Measurements from ENCODE around the gene ULBP2.

ULBP2 gene, protein sequence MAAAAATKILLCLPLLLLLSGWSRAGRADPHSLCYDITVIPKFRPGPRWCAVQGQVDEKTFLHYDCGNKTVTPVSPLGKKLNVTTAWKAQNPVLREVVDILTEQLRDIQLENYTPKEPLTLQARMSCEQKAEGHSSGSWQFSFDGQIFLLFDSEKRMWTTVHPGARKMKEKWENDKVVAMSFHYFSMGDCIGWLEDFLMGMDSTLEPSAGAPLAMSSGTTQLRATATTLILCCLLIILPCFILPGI
- 0.78 to 23.1 (median 1.8) reads per million in 9 experiments for total RNA-seq

DNA sequence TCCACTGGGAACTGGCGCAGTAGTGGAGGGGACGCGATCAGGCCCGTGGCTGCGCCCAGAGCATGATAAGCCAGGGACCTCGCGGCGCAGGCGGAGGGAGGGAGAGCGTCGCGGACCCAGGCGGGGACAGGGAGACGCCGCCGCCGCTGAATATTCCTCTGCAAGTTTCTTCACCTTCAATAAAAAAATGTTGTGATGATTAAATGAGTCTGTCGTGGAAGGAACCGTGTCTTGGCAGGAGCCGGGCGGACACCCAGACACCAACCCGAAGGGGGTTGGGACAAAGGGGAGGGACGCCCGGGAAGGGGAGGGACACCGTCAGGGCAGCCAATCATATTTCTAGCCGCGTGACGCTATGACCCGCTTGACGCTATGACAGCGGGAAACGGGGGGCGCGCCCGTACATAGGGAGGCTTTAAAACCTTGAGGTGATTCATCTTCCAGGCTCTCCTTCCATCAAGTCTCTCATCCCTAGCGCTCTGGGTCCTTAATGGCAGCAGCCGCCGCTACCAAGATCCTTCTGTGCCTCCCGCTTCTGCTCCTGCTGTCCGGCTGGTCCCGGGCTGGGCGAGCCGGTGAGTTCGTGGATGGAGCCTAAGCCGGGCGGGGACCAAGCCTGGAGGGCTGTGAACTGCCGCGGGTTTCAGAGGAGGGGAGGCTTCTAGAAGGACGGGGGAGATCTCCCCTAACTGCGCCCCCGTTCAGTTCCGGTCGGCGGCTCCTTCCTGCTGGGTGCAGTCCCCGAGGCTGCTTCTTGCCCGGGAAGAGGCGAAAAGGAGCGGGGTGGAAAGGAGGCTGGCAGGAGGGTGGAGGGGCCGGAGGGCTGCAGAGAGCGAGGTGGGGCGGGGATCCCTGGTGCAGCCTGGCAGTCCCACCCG is at the start of gene ULBP2:
Gene ULBP2 (plus strand): TSS at position 432 of the 878 bp plus-strand sequence. CDS start 59 bp downstream, at position 491.
- peaks cover 35 to 39% of the 10 kb centered on the region in 2 donors for H3K27me3 Mint-ChIP-seq
- peaks cover 24 to 31% of the 10 kb centered on the region in 2 donors for H3K4me1 Mint-ChIP-seq (ENCODE audit: low read depth in 2 of 2)
- peak; percentile 82 for ATAC-seq (replicated peaks)
- peak within 1 kb of the TSS; percentile 90 to 95 for H3K27ac Mint-ChIP-seq
- peak within 1 kb of the TSS; percentile 89 to 91 for H3K4me3 Mint-ChIP-seq
- DNase-seq, result peak; percentile 90 to 93 (median 91)
- peaks cover 32% of the 10 kb centered on the region for H3K36me3 Mint-ChIP-seq (ENCODE audit: insufficient read depth)
- no peaks in the 10 kb centered on the region for H3K9me3 Mint-ChIP-seq

GRCh38 chr6:149895048-149895590 is 46.7 kb upstream of the ULBP2 start:
- no peaks in the 10 kb centered on the region for H3K9me3 Mint-ChIP-seq
- H3K27me3 Mint-ChIP-seq, result peaks cover 11 to 48% of the 10 kb centered on the region in 2 donors
- peaks cover 7 to 16% of the 10 kb centered on the region in 2 donors for H3K4me1 Mint-ChIP-seq (ENCODE audit: low read depth in 2 of 2)
- H3K36me3 Mint-ChIP-seq (ENCODE audit: insufficient read depth), result no peaks in the 10 kb centered on the region
- no peak overlapping the region for H3K4me3 Mint-ChIP-seq
- H3K27ac Mint-ChIP-seq, result no peak overlapping the region
- no peak for ATAC-seq (replicated peaks)
- no peak for DNase-seq

DNA sequence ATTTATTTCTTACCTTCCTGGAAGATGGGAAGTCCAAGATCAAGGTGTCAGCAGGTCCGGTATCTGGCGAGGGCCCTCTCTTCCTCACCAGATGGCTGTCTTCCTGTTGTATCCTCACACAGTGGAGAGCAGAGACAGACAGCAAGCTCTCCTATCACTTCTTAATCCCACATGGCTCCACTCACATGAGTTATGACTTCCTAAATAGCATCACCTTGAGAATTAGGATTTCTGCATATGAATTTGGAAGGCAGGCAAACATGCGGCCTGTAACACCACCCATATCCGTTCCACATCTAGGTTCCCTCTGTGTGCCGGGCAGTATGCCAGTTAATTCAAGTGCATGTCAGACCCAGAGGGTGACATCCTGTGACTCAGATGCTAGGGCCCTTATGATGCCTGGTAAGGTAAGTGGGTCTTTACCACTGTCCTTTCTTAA is 46.0 kb upstream of the ULBP2 start:
- H3K27me3 Mint-ChIP-seq, result peaks cover 11 to 40% of the 10 kb centered on the region in 2 donors
- peaks cover 7 to 16% of the 10 kb centered on the region in 2 donors for H3K4me1 Mint-ChIP-seq (ENCODE audit: low read depth in 2 of 2)
- no peak overlapping the region for H3K27ac Mint-ChIP-seq
- ATAC-seq (replicated peaks) (peak; percentile 93), DNase-seq (peak in 2 of 3 experiments; percentile 20 to 27)
- H3K36me3 Mint-ChIP-seq (ENCODE audit: insufficient read depth), result no peaks in the 10 kb centered on the region
- H3K4me3 Mint-ChIP-seq, result peak overlapping the region in 1 of 2 donors; percentile 3
- no peaks in the 10 kb centered on the region for H3K9me3 Mint-ChIP-seq

GRCh38 chr6:149896491-149896890 is 45.3 kb upstream of the ULBP2 start:
- peak overlapping the region in 1 of 2 donors; percentile 8 for H3K27ac Mint-ChIP-seq
- H3K27me3 Mint-ChIP-seq, result peaks cover 11 to 37% of the 10 kb centered on the region in 2 donors
- no peak for DNase-seq

DNA sequence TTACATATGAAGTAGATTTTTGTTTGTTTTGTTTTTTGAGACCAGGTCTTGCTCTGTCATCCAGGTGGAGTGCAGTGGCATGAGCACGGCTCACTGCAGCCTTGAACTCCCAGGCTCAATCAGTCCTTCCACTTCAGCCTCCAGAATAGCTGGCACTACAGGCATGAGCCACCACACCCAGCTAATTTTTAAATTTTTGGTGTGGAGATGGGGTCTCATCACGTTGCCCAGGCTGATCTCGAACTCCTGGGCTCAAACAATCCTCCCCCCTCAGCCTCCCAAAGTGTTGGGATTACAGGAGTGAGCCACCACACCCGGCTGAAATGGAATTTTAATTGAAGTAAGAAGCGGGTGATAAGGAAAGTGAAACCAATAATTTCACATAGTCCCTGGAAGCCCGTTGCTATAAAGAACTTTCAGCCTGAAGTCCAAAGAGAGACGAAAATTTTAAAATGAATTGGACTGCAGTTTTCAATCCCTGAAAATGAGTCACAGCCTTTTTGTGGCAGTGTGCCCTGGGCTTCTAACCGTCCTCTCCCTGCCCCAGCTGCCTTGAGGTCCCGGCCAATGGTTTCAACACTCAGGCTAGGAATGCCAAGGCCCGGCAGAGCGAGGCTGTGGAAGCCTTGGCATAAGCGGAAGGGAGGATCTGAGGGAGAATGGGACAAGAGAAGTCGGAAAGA is 44.7 kb upstream of the ULBP2 start:
- Mint-ChIP-seq H3K27me3 (peaks cover 14 to 42% of the 10 kb centered on the region in 2 donors), H3K4me3 (peak overlapping the region; percentile 58 to 60), H3K27ac (peak overlapping the region; percentile 14 to 49), H3K4me1 (ENCODE audit: low read depth in 2 of 2) (peaks cover 7 to 16% of the 10 kb centered on the region in 2 donors), H3K9me3 (no peaks in the 10 kb centered on the region), H3K36me3 (ENCODE audit: insufficient read depth) (no peaks in the 10 kb centered on the region)
- no peak for DNase-seq
- no peak for ATAC-seq (replicated peaks)

More at GRCh38 chr6:149896491-149896890, 45.3 kb upstream of the ULBP2 start:
- peak; percentile 26 for ATAC-seq (replicated peaks)
- no peaks in the 10 kb centered on the region for H3K36me3 Mint-ChIP-seq (ENCODE audit: insufficient read depth)
- H3K4me3 Mint-ChIP-seq, result peak overlapping the region; percentile 58 to 60
- peaks cover 7 to 16% of the 10 kb centered on the region in 2 donors for H3K4me1 Mint-ChIP-seq (ENCODE audit: low read depth in 2 of 2)
- H3K9me3 Mint-ChIP-seq, result no peaks in the 10 kb centered on the region

- Mint-ChIP-seq H3K9me3 (no peaks in the 10 kb centered on the region), H3K27me3 (peaks cover 19 to 42% of the 10 kb centered on the region in 2 donors), H3K4me1 (ENCODE audit: low read depth in 2 of 2) (peaks cover 7 to 16% of the 10 kb centered on the region in 2 donors), H3K4me3 (peak within 1 kb of the TSS; percentile 58 to 60), H3K36me3 (ENCODE audit: insufficient read depth) (no peaks in the 10 kb centered on the region), H3K27ac (peak within 1 kb of the TSS; percentile 18 to 49)
- ATAC-seq (replicated peaks) (no peak), DNase-seq (no peak)
These were observed 43.7 kb upstream of the ULBP2 start, which contains the start of gene RAET1E for GRCh38 chr6:149897855-149898744. TSS of gene RAET1E (minus strand) at chr6:149898113. CDS start at chr6:149890901, 7,212 bp downstream.

GRCh38 chr6:149898966-149899365 is 42.8 kb upstream of the ULBP2 start:
- Mint-ChIP-seq H3K9me3 (no peaks in the 10 kb centered on the region), H3K27ac (peak overlapping the region in 1 of 2 donors; percentile 18), H3K4me1 (ENCODE audit: low read depth in 2 of 2) (peaks cover 7 to 16% of the 10 kb centered on the region in 2 donors), H3K27me3 (peaks cover 19 to 43% of the 10 kb centered on the region in 2 donors), H3K4me3 (no peak overlapping the region), H3K36me3 (ENCODE audit: insufficient read depth) (no peaks in the 10 kb centered on the region)
- DNase-seq, result no peak
- no peak for ATAC-seq (replicated peaks)

- Mint-ChIP-seq H3K4me3 (no peak overlapping the region), H3K9me3 (no peaks in the 10 kb centered on the region), H3K4me1 (ENCODE audit: low read depth in 2 of 2) (peaks cover 7 to 16% of the 10 kb centered on the region in 2 donors), H3K27ac (peak overlapping the region in 1 of 2 donors; percentile 18), H3K27me3 (peaks cover 15 to 43% of the 10 kb centered on the region in 2 donors), H3K36me3 (ENCODE audit: insufficient read depth) (no peaks in the 10 kb centered on the region)
- ATAC-seq (replicated peaks) (no peak), DNase-seq (no peak)
These were observed 42.3 kb upstream of the ULBP2 start for GRCh38 chr6:149899486-149899885.

DNA sequence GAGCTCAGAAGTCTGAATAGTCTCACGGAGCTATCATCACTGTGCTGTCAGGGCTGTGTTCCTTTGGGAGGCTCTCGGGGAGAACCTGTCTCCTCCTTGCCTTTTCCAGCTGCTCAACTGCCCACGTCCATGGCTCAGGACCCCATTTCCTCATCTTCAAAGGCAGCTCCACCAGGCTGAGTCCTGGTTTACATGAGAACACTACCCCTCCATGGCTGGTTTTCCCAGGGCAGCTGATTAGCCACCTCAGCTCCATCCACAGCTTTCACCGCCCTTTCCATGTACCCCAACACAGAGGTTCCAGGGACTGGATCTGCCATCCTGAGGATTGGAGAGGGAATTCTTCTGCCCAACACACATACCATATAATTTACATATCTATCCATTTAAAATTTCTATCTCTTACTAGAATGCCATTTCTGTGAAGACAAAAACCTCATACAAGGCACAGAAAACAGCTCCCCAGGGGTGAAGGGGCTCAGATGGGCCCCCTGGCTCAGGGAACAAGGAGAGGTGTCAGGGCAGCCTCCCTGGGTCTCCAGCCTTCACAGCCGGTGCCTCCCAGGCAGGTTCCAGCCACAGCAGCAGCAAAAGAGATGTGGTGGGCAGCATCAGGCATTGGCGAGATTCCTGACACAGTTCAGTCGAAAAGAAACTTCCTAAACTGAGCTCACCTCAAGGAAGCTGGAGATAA is 41.7 kb upstream of the ULBP2 start:
- DNase-seq, result no peak
- Mint-ChIP-seq H3K36me3 (ENCODE audit: insufficient read depth) (no peaks in the 10 kb centered on the region), H3K4me1 (ENCODE audit: low read depth in 2 of 2) (peaks cover 7 to 16% of the 10 kb centered on the region in 2 donors), H3K27me3 (peaks cover 15 to 43% of the 10 kb centered on the region in 2 donors), H3K4me3 (no peak overlapping the region), H3K27ac (no peak overlapping the region), H3K9me3 (no peaks in the 10 kb centered on the region)
- ATAC-seq (replicated peaks), result no peak

GRCh38 chr6:149900620-149901443 is 41.0 kb upstream of the ULBP2 start:
- Mint-ChIP-seq H3K36me3 (ENCODE audit: insufficient read depth) (no peaks in the 10 kb centered on the region), H3K27me3 (peaks cover 17 to 49% of the 10 kb centered on the region in 2 donors), H3K4me1 (ENCODE audit: low read depth in 2 of 2) (peaks cover 7 to 15% of the 10 kb centered on the region in 2 donors), H3K9me3 (no peaks in the 10 kb centered on the region), H3K4me3 (no peak overlapping the region), H3K27ac (peak overlapping the region in 1 of 2 donors; percentile 42)
- ATAC-seq (replicated peaks), result no peak
- no peak for DNase-seq
